Stimulated activated effector memory CD8-positive, alpha-beta T cell treated with anti-CD3 and anti-CD28 coated beads, Interleukin-12 subunit alpha, Interleukin-12 subunit beta, amount 100 ng/mL, for 72 hours (primary cell): ENCODE results near the gene ABHD10.
"Not testable (repeated sequence)": the region's sequence is repeated elsewhere in the genome, so short reads cannot be mapped to it uniquely, and the experiment has no call there.

Experiments
- ATAC-seq: fragments of 150-1000 bp; cut with Tn5 transposase; 2 replicates; pipeline ENCODE4 v1.10.0; 2021
- DNase-seq, 2 donors: peaks; one replicate each; pipeline ENCODE4 v3.0.0; 2021 to 2022; ENCODE audit warnings: low spot score in 2 of 2
- H3K27ac Mint-ChIP-seq: one replicate; pipeline ENCODE4 v1.8.0; 2022; ENCODE audit warnings: mild to moderate bottlenecking, mixed read lengths
- H3K36me3 Mint-ChIP-seq: one replicate; pipeline ENCODE4 v1.8.0; 2022; ENCODE audit warnings: mild to moderate bottlenecking, mixed read lengths
- H3K4me1 Mint-ChIP-seq: one replicate; pipeline ENCODE4 v1.8.0; 2022; ENCODE audit warnings: mixed read lengths
- H3K4me3 Mint-ChIP-seq: one replicate; pipeline ENCODE4 v1.8.0; 2022; ENCODE audit warnings: mild to moderate bottlenecking, mixed read lengths
- H3K9me3 Mint-ChIP-seq: one replicate; pipeline ENCODE4 v1.8.0; 2022; ENCODE audit warnings: mixed read lengths

Gene ABHD10

DNA sequence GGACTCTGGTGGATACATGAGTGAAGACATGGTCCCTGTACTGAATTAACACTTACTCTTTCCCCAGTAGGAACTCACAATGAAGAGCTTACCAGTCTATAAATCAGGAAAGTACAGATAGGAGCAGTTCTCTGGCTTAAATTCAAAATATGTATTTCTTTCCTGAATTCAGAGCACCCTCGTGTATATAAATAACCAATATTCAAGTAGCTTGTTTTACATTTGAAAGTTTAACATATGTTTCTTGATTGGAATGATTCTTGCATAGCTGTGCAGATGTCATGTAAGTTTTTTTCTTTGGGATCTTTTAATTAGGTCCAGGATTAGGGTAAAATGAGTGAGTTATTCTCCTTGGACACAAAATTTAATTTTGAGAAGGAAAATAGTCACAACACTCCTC, 40.9 kb downstream of the ABHD10 start:
- Mint-ChIP-seq H3K27ac (no peak overlapping the region), H3K9me3 (no peaks in the 10 kb centered on the region), H3K4me3 (no peak overlapping the region), H3K4me1 (no peaks in the 10 kb centered on the region), H3K36me3 (no peaks in the 10 kb centered on the region)
- no peak for DNase-seq
- no peak for ATAC-seq

- no peaks in the 10 kb centered on the region for H3K4me1 Mint-ChIP-seq
- no peak overlapping the region for H3K4me3 Mint-ChIP-seq
- H3K27ac Mint-ChIP-seq = no peak overlapping the region
- ATAC-seq (no peak), DNase-seq (no peak)
- H3K36me3 Mint-ChIP-seq = no peaks in the 10 kb centered on the region
- no peaks in the 10 kb centered on the region for H3K9me3 Mint-ChIP-seq
Observed at GRCh38 chr3:112020674-112021085, 41.9 kb downstream of the ABHD10 start.

DNA sequence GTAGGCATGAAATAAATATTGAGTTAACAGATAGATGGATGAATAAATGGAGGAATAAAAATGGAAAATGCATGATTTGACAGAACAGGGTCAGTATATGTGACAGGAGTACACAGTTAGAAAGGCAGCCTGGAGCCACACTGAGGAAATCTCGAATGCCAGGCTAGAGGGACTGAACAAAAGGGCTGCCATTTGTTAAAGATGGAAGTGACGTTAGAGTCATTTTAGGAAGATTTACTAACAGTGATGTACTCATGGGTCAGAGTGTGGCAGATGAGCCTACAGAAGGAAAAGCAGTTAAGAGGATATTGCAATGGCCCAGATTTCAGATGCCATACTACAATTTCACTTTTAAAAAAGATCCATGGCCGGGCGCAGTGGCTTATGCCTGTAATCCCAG, 48.3 kb downstream of the ABHD10 start:
- ATAC-seq (no peak), DNase-seq (no peak)
- H3K36me3 Mint-ChIP-seq = no peaks in the 10 kb centered on the region
- H3K4me1 Mint-ChIP-seq = no peaks in the 10 kb centered on the region
- no peak overlapping the region for H3K27ac Mint-ChIP-seq
- no peak overlapping the region for H3K4me3 Mint-ChIP-seq
- no peaks in the 10 kb centered on the region for H3K9me3 Mint-ChIP-seq

DNA sequence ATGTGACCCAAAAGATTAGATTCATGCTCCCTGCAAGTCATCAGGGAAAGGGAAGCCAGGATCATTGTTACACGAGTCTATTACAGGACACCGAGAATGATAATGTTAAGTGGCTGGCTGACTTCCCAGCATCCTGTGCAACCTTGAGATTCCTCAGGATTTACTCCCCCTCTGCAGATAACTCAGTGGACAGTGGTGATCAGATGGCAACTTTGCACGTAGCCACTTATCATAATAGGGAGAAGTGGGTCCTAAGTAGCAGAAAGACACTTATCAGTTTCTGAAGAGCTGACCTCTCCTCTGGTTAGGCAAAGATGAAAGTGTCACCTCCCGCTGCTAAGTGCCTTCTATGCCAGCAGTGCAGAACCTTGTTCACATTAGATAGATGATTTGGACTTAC, 49.0 kb downstream of the ABHD10 start:
- Mint-ChIP-seq H3K4me1 (no peaks in the 10 kb centered on the region), H3K4me3 (no peak overlapping the region), H3K27ac (no peak overlapping the region), H3K9me3 (no peaks in the 10 kb centered on the region), H3K36me3 (no peaks in the 10 kb centered on the region)
- ATAC-seq (no peak), DNase-seq (no peak)

DNA sequence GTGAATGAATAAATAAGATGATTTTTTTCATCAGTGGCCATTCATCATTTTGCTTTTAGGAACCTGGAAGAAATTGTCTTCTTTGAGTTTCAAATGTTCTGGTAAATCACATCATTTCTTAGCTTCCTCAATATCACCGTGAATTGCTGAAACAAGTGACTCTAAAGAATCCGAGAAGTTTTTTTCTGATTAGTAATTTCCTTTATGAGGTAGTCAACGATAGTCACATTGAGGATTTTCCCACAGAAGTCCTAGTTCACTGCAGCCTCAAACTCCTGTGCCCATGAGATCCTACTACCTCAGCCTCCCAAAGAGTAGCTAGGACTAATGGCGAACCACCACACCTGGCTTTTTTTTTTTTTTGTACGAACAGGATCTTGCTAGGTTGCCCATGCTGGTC, 52.1 kb downstream of the ABHD10 start:
- H3K36me3 Mint-ChIP-seq = no peaks in the 10 kb centered on the region
- no peaks in the 10 kb centered on the region for H3K4me1 Mint-ChIP-seq
- ATAC-seq (no peak), DNase-seq (no peak)
- no peak overlapping the region for H3K27ac Mint-ChIP-seq
- H3K9me3 Mint-ChIP-seq = no peaks in the 10 kb centered on the region
- no peak overlapping the region for H3K4me3 Mint-ChIP-seq

DNA sequence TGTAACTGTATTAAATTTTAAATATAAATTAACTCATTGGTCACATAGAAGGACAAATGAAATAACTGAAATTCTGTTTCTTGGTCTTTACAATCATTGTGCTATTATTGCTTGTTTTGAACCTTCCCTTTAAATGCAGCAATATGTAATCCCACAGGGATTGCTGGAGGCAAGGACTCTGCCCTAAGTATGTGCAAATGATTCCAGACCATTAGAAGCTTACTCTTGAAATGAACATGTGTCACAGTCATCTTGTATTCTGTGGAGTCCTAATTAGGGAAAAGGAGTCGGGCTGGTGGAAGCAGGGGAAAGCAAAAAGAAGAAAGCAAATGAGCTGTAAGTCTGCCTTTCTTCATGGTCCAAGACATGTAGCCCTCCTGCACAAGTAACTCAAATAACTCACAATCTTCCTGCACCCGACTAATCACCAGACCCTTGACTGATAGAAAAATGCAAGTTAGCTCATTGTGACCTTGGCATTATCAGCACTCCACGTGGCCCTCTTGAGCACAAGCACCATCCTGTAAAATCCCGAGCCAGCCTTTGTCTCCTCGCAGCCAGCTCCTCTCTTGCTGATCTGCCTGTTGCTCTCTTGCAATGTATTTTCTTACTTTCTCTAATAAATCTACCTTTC, 53.4 kb downstream of the ABHD10 start:
- DNase-seq (no peak), ATAC-seq (no peak)
- Mint-ChIP-seq H3K36me3 (no peaks in the 10 kb centered on the region), H3K4me1 (no peaks in the 10 kb centered on the region), H3K9me3 (no peaks in the 10 kb centered on the region), H3K4me3 (no peak overlapping the region), H3K27ac (no peak overlapping the region)

GRCh38 chr3:112034436-112034835, 55.6 kb downstream of the ABHD10 start, which contains the start of gene TMPRSS7:
TSS of gene TMPRSS7 (plus strand) at chr3:112034736. CDS start at chr3:112034846, 110 bp downstream.
- ATAC-seq = no peak
- no peak for DNase-seq
- Mint-ChIP-seq H3K27ac (no peak within 1 kb of the TSS), H3K36me3 (no peaks in the 10 kb centered on the region), H3K9me3 (no peaks in the 10 kb centered on the region), H3K4me3 (no peak within 1 kb of the TSS), H3K4me1 (no peaks in the 10 kb centered on the region)

DNA sequence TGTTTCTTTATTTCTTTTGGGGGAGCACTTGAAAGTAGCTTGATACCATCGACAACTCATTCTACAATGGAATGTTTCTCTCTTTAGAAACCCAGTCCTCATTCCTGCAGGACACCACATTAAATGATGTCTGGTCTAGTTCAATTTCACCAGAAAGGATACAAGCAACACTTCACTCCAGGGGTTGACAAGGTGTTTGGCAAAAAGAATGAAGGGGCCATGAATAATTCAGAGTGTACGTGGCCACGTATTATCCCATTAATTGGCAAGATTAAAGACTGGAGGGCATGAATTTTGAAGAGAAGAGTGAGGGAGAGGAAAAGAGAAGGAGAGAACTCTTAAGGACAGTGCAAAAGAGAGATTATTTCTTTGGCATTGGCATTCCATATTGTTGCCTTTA, 56.4 kb downstream of the ABHD10 start:
- Mint-ChIP-seq H3K4me3 (no peak overlapping the region), H3K9me3 (no peaks in the 10 kb centered on the region), H3K4me1 (no peaks in the 10 kb centered on the region), H3K27ac (no peak overlapping the region), H3K36me3 (no peaks in the 10 kb centered on the region)
- DNase-seq = no peak
- ATAC-seq = no peak

DNA sequence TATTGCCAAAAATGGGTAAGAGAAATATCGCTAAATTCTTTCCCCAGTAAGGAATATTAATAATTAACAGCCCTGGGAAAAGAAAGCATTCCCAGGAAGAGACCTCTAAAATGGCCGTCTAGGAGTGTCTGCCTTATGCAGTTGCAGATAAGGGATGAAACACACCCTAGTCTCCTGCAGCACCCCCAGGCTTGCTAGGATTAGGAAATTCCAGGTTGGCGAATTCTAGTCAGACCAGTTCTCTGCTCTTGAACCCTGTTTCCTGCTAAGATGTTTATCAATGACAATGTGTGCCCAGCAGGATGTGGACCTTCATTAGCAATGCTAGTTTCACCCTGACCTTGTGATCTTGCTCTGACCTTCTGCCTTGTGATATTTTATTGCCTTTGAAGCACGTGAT, 58.4 kb downstream of the ABHD10 start:
- not testable (repeated sequence) for ATAC-seq, H3K4me3 Mint-ChIP-seq, H3K4me1 Mint-ChIP-seq, DNase-seq, H3K27ac Mint-ChIP-seq, H3K36me3 Mint-ChIP-seq, H3K9me3 Mint-ChIP-seq

DNA sequence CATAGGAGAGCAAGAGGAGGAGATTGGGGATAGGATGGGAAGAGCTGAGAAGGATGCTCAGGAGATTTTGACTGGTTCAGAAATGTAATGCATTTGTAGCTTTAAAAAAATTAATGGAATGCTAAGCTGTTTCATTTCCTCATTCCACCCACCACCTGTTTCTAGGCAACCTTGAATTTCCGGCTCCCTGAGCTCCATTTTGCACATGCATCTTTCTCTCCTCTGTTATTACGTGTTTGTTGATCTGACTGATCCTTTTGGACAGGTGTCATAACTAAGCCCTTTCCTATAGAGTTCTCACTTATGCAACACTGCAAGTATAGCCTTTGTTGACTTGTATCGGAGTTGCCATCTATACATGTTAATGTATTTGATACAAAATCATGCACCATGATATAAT, 60.0 kb downstream of the ABHD10 start:
- no peaks in the 10 kb centered on the region for H3K9me3 Mint-ChIP-seq
- no peak for DNase-seq
- no peak for ATAC-seq
- no peak overlapping the region for H3K27ac Mint-ChIP-seq
- no peak overlapping the region for H3K4me3 Mint-ChIP-seq
- no peaks in the 10 kb centered on the region for H3K4me1 Mint-ChIP-seq
- H3K36me3 Mint-ChIP-seq = no peaks in the 10 kb centered on the region

DNA sequence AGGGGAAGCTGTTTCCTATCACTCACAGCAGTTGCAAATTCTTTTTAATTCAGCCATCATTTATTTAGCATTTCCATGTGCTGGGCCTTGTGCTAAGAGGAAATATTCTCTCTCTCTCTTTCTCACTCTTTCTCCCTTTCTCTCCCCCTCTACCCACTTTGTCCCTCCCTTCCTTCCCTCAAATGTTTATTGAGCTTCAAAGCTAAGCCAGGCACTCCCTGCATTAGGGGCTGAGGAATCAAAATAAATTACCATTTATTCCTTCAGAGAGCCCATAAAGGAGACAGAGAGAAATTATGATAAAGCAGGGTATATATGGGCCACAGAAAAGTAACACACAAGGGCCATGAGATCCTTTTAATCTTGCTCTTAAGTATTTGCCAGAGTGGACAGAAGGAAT, 62.5 kb downstream of the ABHD10 start:
- no peak for ATAC-seq
- no peak for DNase-seq
- H3K4me1 Mint-ChIP-seq = no peaks in the 10 kb centered on the region
- no peaks in the 10 kb centered on the region for H3K36me3 Mint-ChIP-seq
- no peak overlapping the region for H3K27ac Mint-ChIP-seq
- no peaks in the 10 kb centered on the region for H3K9me3 Mint-ChIP-seq
- no peak overlapping the region for H3K4me3 Mint-ChIP-seq

- Mint-ChIP-seq H3K9me3 (no peaks in the 10 kb centered on the region), H3K27ac (no peak overlapping the region), H3K36me3 (no peaks in the 10 kb centered on the region), H3K4me3 (no peak overlapping the region), H3K4me1 (no peaks in the 10 kb centered on the region)
- DNase-seq (no peak), ATAC-seq (no peak)
Observed at GRCh38 chr3:112042842-112043280, 64.0 kb downstream of the ABHD10 start.
